ENCODE data around the gene GRIK3.

GRIK3 gene

GRCh38 chr1:36880155-36881067 is 153.9 kb downstream of the GRIK3 start:
- no peak for DNase-seq (ENCODE audit: low read depth in 2 of 2)

GRCh38 chr1:36879613-36880012 is 154.7 kb downstream of the GRIK3 start:
- DNase-seq (ENCODE audit: low read depth in 2 of 2): no peak

GRCh38 chr1:36876990-36877389 is 157.3 kb downstream of the GRIK3 start:
- no peak for DNase-seq (ENCODE audit: low read depth in 2 of 2)

- no peak for DNase-seq (ENCODE audit: low read depth in 2 of 2)
Observed at GRCh38 chr1:36874271-36875060, 159.8 kb downstream of the GRIK3 start.

- no peak for DNase-seq (ENCODE audit: low read depth in 2 of 2)
Observed at GRCh38 chr1:36872858-36873257, 161.5 kb downstream of the GRIK3 start.

GRCh38 chr1:36872126-36872754 is 162.1 kb downstream of the GRIK3 start:
- DNase-seq (ENCODE audit: low read depth in 2 of 2): no peak

GRCh38 chr1:36871146-36871971 is 163.0 kb downstream of the GRIK3 start:
- no peak for DNase-seq (ENCODE audit: low read depth in 2 of 2)

- no peak for DNase-seq (ENCODE audit: low read depth in 2 of 2)
Observed at GRCh38 chr1:36869826-36870225, 164.5 kb downstream of the GRIK3 start.

- DNase-seq (ENCODE audit: low read depth in 2 of 2): no peak
Observed at GRCh38 chr1:36869054-36869453, 165.3 kb downstream of the GRIK3 start.

GRCh38 chr1:36867575-36867974 is 166.7 kb downstream of the GRIK3 start:
- DNase-seq (ENCODE audit: low read depth in 2 of 2): no peak

GRCh38 chr1:36866169-36866814 is 168.0 kb downstream of the GRIK3 start:
- DNase-seq (ENCODE audit: low read depth in 2 of 2): no peak

GRCh38 chr1:36865602-36865900 is 168.8 kb downstream of the GRIK3 start:
- no peak for DNase-seq (ENCODE audit: low read depth in 2 of 2)

GRCh38 chr1:36864823-36865601 is 169.3 kb downstream of the GRIK3 start:
- no peak for DNase-seq (ENCODE audit: low read depth in 2 of 2)

- DNase-seq (ENCODE audit: low read depth in 2 of 2): no peak
Observed at GRCh38 chr1:36864182-36864822, 170.0 kb downstream of the GRIK3 start.

- no peak for DNase-seq (ENCODE audit: low read depth in 2 of 2)
Observed at GRCh38 chr1:36863500-36863899, 170.8 kb downstream of the GRIK3 start.

- no peak for DNase-seq (ENCODE audit: low read depth in 2 of 2)
Observed at GRCh38 chr1:36863061-36863460, 171.3 kb downstream of the GRIK3 start.

GRCh38 chr1:36861375-36861774 is 172.9 kb downstream of the GRIK3 start:
- no peak for DNase-seq (ENCODE audit: low read depth in 2 of 2)

GRCh38 chr1:36859926-36860325 is 174.4 kb downstream of the GRIK3 start:
- no peak for DNase-seq (ENCODE audit: low read depth in 2 of 2)

GRCh38 chr1:36858981-36859380 is 175.3 kb downstream of the GRIK3 start:
- no peak for DNase-seq (ENCODE audit: low read depth in 2 of 2)

GRCh38 chr1:36858553-36858952 is 175.8 kb downstream of the GRIK3 start:
- DNase-seq (ENCODE audit: low read depth in 2 of 2): no peak
